Body of pancreas (tissue), 4 donors: ENCODE measurements around the gene MAPK8IP1.

Source experiments
- POLR2A ChIP-seq, 3 donors: fragments of 450-650 bp; IDR thresholded peaks; one replicate each; pipeline ENCODE4 v1.6.1; 2016; ENCODE audit warnings: antibody characterized with exemption in 3 of 3, mild to moderate bottlenecking in 2 of 3
- TF ChIP-seq, protein P1 (sequence below), 7 experiments: fragments of 450-650 bp in 4 of 7; fragments of 200-600 bp in 3 of 7; sonication (generic) in 3 of 7; IDR thresholded peaks; one replicate each; pipeline ENCODE4 v1.5.1; 2016 to 2019; ENCODE audit warnings: antibody characterized with exemption in 7 of 7

DNA sequence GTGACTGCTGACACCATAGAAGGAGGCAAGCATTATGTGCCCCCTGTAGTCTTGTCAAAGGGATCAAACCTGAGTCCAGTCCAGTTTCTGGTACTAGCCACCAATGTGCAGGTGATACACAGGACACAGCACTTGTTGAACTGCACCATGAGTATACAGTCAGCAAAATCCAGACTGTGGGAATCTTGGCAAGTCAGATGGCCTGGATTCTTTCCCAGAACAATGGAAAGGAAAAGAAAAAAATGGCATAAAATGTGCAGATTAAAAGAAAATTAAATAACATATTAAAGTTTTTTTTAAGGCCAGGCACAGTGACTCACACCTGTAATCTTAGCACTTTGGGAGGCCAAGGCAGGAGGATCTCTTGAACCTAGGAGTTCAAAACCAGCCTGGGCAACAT is 21.4 kb upstream of the MAPK8IP1 start:
- TF ChIP-seq, protein P1, sequence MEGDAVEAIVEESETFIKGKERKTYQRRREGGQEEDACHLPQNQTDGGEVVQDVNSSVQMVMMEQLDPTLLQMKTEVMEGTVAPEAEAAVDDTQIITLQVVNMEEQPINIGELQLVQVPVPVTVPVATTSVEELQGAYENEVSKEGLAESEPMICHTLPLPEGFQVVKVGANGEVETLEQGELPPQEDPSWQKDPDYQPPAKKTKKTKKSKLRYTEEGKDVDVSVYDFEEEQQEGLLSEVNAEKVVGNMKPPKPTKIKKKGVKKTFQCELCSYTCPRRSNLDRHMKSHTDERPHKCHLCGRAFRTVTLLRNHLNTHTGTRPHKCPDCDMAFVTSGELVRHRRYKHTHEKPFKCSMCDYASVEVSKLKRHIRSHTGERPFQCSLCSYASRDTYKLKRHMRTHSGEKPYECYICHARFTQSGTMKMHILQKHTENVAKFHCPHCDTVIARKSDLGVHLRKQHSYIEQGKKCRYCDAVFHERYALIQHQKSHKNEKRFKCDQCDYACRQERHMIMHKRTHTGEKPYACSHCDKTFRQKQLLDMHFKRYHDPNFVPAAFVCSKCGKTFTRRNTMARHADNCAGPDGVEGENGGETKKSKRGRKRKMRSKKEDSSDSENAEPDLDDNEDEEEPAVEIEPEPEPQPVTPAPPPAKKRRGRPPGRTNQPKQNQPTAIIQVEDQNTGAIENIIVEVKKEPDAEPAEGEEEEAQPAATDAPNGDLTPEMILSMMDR (IDR thresholded peaks at IDR 0.05): no peak
- no peak for TF ChIP-seq POLR2A (IDR thresholded peaks at IDR 0.05)
